GM21447 (cell line): ENCODE measurements around the gene KRT77.

ENCODE experiments used
- ATAC-seq: cut with Tn5 transposase; IDR thresholded peaks from one replicate; pipeline ENCODE4 v1.9.1; 2021; ENCODE audit not compliant: unreplicated experiment

The KRT77 gene

DNA sequence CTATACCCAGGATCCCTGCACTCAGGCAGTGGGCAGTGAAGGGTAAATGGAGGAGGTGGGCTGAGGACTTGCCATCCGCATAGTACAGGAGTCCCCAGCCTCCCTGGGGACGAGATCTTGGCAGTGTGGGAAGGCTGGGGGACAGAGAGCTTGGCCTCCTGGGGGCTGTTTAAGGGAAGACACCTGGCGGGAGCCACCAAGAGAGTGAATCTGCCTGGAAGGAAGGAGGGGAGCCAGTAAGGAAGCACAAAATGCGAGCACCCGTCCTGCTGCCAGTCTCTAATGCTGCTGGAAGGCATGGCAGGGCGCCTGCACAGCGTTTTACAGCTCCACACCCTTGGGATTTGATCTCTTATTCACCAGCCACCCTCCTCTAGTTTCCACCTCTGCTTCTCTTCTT, 43.9 kb downstream of the KRT77 start:
- no peak for ATAC-seq

- no peak for ATAC-seq
Measured at GRCh38 chr12:52658196-52658595, 45.1 kb downstream of the KRT77 start.

DNA sequence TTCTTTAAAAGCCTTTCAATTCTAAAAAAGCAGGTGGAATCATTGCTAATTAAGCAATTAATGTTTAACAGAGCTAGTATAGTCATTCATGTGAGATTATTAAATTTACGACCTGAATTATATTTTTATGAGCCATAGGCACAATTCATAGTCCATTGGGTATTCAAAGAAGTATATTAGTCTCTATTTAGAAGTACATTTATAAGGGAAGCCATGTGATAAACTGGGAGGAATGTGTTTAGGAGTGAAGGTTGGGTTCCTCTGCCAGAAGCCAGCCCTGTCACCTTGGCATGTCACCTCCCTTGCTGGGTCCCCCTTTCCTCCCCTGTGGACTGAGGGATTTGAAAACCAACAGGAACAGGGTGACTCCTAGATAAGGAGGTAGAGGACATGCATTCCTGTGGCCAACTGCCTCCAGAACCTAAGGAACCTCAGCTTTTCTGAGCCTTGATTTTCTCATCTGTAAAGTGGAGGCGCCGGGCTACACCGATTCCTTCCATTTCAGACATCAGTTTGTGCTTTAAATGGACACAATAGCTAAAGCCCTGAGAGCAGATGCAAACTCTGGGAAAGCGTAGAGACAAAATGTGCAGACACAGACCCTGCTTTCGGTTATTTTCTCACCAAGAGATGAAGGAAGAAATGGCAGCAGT, 45.9 kb downstream of the KRT77 start:
- ATAC-seq, result no peak

GRCh38 chr12:52656616-52657015, 46.7 kb downstream of the KRT77 start:
- no peak for ATAC-seq

DNA sequence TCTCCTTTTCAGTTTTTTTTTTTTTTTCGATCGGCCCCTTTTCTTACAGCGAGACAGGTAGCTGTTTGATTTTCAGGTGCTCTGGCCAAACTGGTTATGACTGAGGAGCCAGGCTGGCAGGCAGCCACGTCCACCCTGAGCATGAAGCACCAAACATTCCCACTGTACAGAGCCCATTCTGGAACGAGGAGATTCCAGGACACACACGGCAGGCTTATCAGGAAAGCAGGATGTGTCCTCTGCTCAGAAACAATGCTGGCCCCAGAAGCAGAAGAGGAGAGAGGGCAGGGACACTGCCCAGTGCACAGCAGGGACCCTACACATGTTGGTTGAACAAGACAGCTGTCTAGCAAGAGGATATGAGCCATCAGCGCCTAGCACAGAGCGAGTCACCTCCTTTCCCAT, 47.6 kb downstream of the KRT77 start:
- ATAC-seq, result no peak

GRCh38 chr12:52655251-52655650, 48.1 kb downstream of the KRT77 start:
- ATAC-seq, result no peak

GRCh38 chr12:52651726-52652261, 51.5 kb downstream of the KRT77 start, which contains the start of gene KRT2:
Gene KRT2 (minus strand): TSS chr12:52652211. CDS start chr12:52652142, 69 bp downstream.
- no peak for ATAC-seq

- no peak for ATAC-seq
Measured at GRCh38 chr12:52650520-52651081, 52.7 kb downstream of the KRT77 start.

DNA sequence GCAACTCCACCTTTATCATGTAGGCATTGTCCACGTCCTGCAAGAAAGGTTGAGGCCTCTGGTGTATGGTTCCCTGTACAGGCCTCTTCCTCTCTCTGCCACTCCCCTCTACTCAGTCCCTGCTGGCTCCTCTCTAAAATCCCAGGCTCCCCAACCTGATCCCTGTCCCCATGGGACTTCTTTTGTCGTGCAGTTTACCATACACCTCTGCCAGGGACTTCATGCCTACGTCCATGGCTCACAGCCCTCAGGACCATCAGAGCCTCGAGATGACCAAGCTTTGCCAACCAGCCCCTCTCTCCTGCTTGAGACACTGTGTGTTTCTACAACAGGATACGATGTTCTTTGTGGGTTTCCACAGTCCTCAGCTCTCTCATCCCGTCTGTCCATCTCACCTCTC, 54.3 kb downstream of the KRT77 start:
- no peak for ATAC-seq

- no peak for ATAC-seq
Measured at GRCh38 chr12:52648012-52648550, 55.2 kb downstream of the KRT77 start.

GRCh38 chr12:52647601-52648000, 55.7 kb downstream of the KRT77 start:
- no peak for ATAC-seq

- ATAC-seq, result no peak
Measured at GRCh38 chr12:52646613-52647012, 56.7 kb downstream of the KRT77 start.

GRCh38 chr12:52645982-52646381, 57.3 kb downstream of the KRT77 start:
- ATAC-seq, result no peak

DNA sequence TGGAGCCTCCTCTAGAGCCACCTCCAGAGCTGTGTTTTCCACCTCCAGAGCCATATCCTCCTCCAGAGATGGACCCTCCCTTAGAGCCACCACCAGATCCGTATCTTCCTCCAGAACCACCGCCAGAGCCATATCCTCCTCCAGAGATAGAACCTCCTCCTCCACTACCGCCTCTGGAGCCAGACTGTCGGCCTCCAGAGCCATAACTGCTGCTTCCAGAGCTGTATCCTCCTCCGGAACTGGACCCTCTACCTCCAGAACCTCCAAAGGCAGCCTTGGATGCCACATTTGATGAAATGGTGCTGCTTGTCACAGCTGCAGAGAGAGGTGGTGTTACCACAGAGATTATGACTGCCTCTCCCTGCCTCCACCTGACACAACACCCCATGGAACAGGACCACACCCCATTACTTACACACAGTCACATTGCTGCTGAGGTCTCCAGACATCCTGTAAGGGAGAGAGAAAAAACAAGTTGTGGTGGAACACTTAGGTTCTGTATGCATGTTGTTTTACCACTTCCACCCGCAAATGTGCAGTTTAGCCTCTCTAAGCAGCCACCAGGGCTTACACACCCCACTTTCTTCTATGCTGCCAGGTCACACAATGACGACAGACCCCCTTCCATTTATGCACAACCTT, 58.1 kb downstream of the KRT77 start:
- no peak for ATAC-seq

- no peak for ATAC-seq
Measured at GRCh38 chr12:52644078-52644415, 59.3 kb downstream of the KRT77 start.

DNA sequence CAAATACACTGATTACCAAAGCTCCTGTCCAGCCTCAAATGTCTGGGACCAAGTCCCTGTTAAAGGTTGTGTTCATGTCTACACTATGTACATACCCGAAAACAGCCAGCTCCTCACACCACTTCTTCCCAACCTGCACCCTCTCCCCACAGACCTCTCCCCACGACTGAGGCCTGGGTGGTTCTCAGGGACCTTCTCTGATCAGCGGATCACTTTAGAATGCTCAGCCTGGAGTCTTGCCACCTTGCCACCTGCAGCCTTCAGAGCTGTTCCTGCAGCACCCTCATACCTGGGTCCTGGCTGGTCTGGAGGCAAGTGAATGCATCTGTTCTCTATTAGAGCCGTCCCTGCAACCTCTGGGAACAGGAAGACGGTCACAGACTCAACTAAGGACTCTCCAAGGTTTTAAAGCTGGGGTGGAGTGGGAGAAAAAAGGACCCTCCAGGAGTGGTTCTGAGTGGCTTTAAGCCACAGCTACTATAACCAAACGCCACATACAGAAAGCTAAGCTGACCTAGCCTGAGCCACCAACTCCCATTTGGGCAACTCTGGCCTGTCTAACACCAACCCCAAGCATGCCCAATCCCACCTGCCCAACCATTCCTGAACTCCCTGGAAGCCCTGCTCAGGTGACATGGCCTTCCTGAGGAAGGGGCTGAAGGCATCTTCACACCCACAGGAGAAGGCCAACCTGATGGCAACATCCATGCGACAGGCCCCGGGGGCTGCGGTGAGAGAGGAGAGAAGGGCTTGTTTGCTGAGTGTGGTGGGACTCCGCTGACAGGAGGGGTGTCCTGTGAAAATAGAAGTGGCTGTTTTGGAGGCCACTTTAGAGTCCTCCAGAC, 59.9 kb downstream of the KRT77 start:
- ATAC-seq, result no peak

- no peak for ATAC-seq
Measured at GRCh38 chr12:52641468-52641867, 61.9 kb downstream of the KRT77 start.
